ENCODE data around the gene PTPN6.
"Not testable (repeated sequence)": the region's sequence is repeated elsewhere in the genome, so short reads cannot be mapped to it uniquely, and the experiment has no call there.

The PTPN6 gene

DNA sequence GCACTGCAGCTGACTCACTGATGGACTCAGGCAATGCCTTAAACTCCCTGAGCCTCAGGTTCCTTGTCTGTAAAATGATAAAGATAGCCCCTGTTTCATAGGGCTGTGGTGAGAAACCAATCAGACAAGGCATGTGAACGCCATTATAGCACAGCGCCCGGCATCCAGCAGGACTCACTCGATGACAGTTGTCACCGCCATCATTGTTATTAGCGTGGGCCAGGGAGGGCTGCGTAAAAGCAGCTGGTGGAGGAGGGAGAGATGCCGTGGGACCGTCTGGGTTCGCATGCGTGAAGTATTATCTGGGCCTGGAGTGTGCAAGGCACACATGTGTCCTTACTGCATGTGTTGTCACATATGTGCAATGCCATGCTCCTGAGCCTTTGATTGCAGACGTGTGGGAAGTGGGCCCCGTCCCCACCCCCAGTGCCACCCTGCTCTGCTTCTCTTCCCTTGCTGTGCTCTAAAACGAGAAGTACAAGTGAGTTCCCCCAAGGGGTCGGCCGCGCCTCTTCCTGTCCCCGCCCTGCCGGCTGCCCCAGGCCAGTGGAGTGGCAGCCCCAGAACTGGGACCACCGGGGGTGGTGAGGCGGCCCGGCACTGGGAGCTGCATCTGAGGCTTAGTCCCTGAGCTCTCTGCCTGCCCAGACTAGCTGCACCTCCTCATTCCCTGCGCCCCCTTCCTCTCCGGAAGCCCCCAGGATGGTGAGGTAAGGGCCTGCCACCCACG lies at the start of gene PTPN6:
TSS of gene PTPN6 (plus strand) at position 546 of the 730 bp plus-strand sequence. CDS start at position 703, 157 bp downstream.
- peaks cover 49% of the 10 kb centered on the region for H3K36me3 Mint-ChIP-seq (ENCODE audit: low read depth)
- H3K27me3 Mint-ChIP-seq (ENCODE audit: low read depth) = no peaks in the 10 kb centered on the region
- no peak for DNase-seq (ENCODE audit: low spot score)
- peaks cover 67% of the 10 kb centered on the region for H3K4me1 Mint-ChIP-seq (ENCODE audit: low read depth)
- peak within 1 kb of the TSS; percentile 93 for H3K27ac Mint-ChIP-seq
- no peaks in the 10 kb centered on the region for H3K9me3 Mint-ChIP-seq
- peak within 1 kb of the TSS; percentile 98 for H3K4me3 Mint-ChIP-seq

DNA sequence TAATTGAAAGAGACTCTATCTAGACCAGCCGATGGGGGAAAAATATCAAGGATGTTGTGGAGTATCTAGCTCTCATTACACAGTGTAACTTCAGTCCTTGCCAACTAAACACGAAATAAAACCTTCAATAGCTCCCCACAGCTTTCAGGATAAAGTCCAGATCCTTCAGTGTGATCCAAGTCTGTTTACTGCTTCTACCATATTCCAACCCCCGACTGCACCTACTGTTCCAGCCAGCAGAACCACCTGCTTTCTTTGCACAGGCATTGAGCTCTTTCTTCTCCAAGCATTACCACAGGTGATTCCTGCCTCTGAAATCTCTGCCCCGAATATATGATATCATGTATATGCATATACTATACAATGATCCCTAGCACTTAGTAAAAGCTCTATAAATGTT lies 48.7 kb upstream of the PTPN6 start:
- peaks cover 13% of the 10 kb centered on the region for H3K4me1 Mint-ChIP-seq (ENCODE audit: low read depth)
- H3K27me3 Mint-ChIP-seq (ENCODE audit: low read depth) = no peaks in the 10 kb centered on the region
- H3K9me3 Mint-ChIP-seq = no peaks in the 10 kb centered on the region
- H3K36me3 Mint-ChIP-seq (ENCODE audit: low read depth) = no peaks in the 10 kb centered on the region
- DNase-seq (ENCODE audit: low spot score) = no peak
- H3K4me3 Mint-ChIP-seq = no peak overlapping the region
- no peak overlapping the region for H3K27ac Mint-ChIP-seq

DNA sequence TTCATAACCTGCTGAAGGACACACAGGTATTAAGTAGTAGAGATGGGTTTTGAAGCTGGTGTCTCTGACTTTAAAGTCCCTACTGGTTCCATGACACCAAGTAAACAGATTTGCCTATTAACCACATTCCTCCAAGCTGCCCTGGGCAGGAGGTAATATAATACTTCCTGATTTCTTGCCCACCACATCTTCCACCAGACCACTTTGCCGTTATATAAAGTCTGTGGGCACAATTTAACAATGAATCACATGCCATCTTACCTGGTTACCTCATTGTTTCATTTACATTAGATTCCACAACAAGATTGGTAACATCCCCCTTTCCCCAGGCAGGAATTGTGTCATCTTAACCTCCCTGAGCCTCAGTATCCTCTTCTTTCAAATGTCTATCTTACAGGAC lies 47.4 kb upstream of the PTPN6 start:
- H3K4me1 Mint-ChIP-seq (ENCODE audit: low read depth) = peaks cover 13% of the 10 kb centered on the region

GRCh38 chr12:6904280-6905276 lies 46.6 kb upstream of the PTPN6 start, which contains the start of gene LRRC23:
TSS of gene LRRC23 (plus strand) at chr12:6904822. CDS start at chr12:6905634, 812 bp downstream.
- no peaks in the 10 kb centered on the region for H3K9me3 Mint-ChIP-seq
- H3K27me3 Mint-ChIP-seq (ENCODE audit: low read depth) = no peaks in the 10 kb centered on the region
- H3K4me3 Mint-ChIP-seq = no peak within 1 kb of the TSS
- peaks cover 11% of the 10 kb centered on the region for H3K4me1 Mint-ChIP-seq (ENCODE audit: low read depth)
- H3K27ac Mint-ChIP-seq = no peak within 1 kb of the TSS
- DNase-seq (ENCODE audit: low spot score) = peak; percentile 97
- no peaks in the 10 kb centered on the region for H3K36me3 Mint-ChIP-seq (ENCODE audit: low read depth)

More for the DNA sequence above, 47.4 kb upstream of the PTPN6 start:
- Mint-ChIP-seq H3K4me3 (no peak overlapping the region), H3K27me3 (ENCODE audit: low read depth) (no peaks in the 10 kb centered on the region), H3K27ac (no peak overlapping the region), H3K36me3 (ENCODE audit: low read depth) (no peaks in the 10 kb centered on the region), H3K9me3 (no peaks in the 10 kb centered on the region)
- no peak for DNase-seq (ENCODE audit: low spot score)

DNA sequence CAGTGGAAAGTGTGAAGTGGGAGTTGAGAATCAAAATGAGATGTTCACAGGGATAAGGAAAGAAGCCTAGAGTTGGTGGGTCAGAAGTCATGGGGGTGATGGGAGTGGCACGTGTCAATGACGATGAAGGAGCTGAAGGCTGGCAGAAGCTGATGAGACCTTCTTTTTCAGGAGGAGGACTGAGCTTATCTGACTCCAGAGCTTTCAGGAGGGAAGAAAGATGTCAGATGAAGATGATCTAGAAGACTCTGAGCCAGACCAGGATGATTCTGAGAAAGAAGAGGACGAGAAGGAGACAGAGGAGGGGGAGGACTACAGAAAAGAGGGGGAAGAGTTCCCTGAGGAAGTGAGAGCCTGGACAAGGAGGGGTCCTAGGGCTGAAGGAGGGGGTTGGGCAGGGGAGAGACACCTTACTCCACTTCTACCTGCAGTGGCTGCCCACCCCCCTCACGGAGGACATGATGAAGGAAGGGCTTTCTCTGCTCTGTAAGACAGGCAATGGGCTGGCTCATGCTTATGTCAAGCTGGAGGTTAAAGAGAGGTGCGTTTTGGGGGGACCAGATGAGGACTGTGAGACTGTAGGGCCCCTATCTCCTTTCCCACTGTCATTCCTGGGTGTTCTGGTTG lies 45.6 kb upstream of the PTPN6 start:
- Mint-ChIP-seq H3K27me3 (ENCODE audit: low read depth) (no peaks in the 10 kb centered on the region), H3K9me3 (no peaks in the 10 kb centered on the region), H3K36me3 (ENCODE audit: low read depth) (no peaks in the 10 kb centered on the region), H3K4me3 (no peak overlapping the region), H3K4me1 (ENCODE audit: low read depth) (peaks cover 3% of the 10 kb centered on the region), H3K27ac (no peak overlapping the region)
- DNase-seq (ENCODE audit: low spot score) = no peak

- H3K9me3 Mint-ChIP-seq; H3K27ac Mint-ChIP-seq; H3K27me3 Mint-ChIP-seq (ENCODE audit: low read depth); H3K4me3 Mint-ChIP-seq; H3K4me1 Mint-ChIP-seq (ENCODE audit: low read depth); H3K36me3 Mint-ChIP-seq (ENCODE audit: low read depth); DNase-seq (ENCODE audit: low spot score): not testable (repeated sequence)
These were observed 43.0 kb upstream of the PTPN6 start for GRCh38 chr12:6908141-6908540.

DNA sequence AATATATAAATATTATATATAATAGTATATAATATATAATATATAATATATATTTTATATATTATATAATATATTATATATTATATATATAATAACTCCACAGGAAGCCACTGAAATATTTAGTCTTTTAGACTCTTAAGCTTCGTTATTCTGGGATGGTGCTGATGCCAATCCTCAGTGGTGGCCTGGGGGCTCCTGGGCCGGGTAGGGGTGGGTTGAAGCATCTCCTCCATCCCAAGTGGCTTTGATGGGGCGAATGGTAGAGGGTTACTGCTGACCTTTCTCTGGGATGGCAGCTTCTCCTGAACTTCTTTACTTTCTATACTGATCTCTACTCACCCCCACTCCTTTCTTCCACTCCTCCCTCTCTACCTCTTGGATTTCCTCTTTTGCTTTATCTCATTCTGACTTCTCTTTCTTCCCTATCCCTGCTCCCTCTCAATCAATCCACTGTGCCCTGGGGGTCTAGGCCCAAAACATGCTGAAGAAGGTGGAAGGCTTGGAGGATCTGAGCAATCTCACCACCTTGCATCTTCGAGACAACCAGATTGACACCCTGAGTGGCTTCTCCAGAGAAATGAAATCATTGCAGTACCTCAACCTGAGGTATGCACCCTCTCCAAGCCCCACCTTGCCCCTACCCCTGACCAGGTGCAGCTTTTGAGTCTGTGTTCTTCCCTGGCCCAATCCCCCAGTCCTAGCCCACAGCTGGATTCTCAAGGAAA lies 41.6 kb upstream of the PTPN6 start:
- H3K4me3 Mint-ChIP-seq = no peak overlapping the region
- H3K9me3 Mint-ChIP-seq = no peaks in the 10 kb centered on the region
- no peak for DNase-seq (ENCODE audit: low spot score)
- no peaks in the 10 kb centered on the region for H3K36me3 Mint-ChIP-seq (ENCODE audit: low read depth)
- no peak overlapping the region for H3K27ac Mint-ChIP-seq
- H3K4me1 Mint-ChIP-seq (ENCODE audit: low read depth) = peaks cover 7% of the 10 kb centered on the region
- H3K27me3 Mint-ChIP-seq (ENCODE audit: low read depth) = no peaks in the 10 kb centered on the region

DNA sequence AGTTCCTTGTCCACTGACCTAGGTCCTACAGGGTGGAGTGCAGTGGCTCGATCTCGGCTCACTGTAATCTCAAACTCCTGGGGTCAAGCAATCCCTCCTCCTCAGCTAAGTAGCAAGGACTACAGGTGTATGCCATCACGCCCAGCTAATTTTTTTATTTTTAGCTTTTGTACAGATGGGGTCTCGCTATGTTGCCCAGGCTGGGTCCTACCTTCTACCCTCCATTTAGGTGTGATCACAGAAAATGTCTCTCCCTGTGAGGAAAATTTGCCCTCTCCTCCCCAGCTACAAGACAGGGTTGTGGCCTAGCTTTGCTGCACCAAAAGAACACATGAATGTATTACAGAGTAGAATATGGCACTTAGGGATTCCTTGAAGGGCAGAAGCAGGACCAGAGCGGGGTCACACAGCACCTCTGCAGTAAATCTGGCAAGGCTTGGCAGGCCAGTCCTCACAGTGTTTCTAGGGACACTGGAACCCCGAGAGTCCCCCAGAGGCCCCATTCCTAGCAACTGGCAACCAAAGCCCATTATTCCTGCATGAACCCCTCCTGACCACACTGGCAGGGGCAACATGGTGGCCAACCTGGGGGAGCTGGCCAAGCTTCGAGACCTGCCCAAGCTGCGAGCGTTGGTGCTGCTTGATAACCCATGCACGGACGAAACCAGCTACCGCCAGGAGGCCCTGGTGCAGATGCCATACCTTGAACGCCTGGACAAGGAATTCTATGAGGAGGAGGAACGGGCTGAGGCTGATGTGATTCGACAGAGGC lies 38.8 kb upstream of the PTPN6 start:
- Mint-ChIP-seq H3K4me3 (peak overlapping the region; percentile 95), H3K27me3 (ENCODE audit: low read depth) (no peaks in the 10 kb centered on the region), H3K27ac (peak overlapping the region; percentile 81), H3K36me3 (ENCODE audit: low read depth) (peaks cover 17% of the 10 kb centered on the region), H3K4me1 (ENCODE audit: low read depth) (peaks cover 23% of the 10 kb centered on the region), H3K9me3 (no peaks in the 10 kb centered on the region)
- DNase-seq (ENCODE audit: low spot score) = no peak

- H3K27ac Mint-ChIP-seq = peak within 1 kb of the TSS; percentile 88
- peak within 1 kb of the TSS; percentile 95 for H3K4me3 Mint-ChIP-seq
- peak; percentile 85 for DNase-seq (ENCODE audit: low spot score)
- no peaks in the 10 kb centered on the region for H3K9me3 Mint-ChIP-seq
- H3K4me1 Mint-ChIP-seq (ENCODE audit: low read depth) = peaks cover 27% of the 10 kb centered on the region
- H3K36me3 Mint-ChIP-seq (ENCODE audit: low read depth) = peaks cover 27% of the 10 kb centered on the region
- no peaks in the 10 kb centered on the region for H3K27me3 Mint-ChIP-seq (ENCODE audit: low read depth)
These were observed 36.8 kb upstream of the PTPN6 start, which contains the start of gene ENO2 for GRCh38 chr12:6914246-6914946. TSS of gene ENO2 (plus strand) at chr12:6914580. CDS start at chr12:6915833, 1,253 bp downstream.

- H3K27me3 Mint-ChIP-seq (ENCODE audit: low read depth) = no peaks in the 10 kb centered on the region
These were observed 36.0 kb upstream of the PTPN6 start for GRCh38 chr12:6914947-6915788.

DNA sequence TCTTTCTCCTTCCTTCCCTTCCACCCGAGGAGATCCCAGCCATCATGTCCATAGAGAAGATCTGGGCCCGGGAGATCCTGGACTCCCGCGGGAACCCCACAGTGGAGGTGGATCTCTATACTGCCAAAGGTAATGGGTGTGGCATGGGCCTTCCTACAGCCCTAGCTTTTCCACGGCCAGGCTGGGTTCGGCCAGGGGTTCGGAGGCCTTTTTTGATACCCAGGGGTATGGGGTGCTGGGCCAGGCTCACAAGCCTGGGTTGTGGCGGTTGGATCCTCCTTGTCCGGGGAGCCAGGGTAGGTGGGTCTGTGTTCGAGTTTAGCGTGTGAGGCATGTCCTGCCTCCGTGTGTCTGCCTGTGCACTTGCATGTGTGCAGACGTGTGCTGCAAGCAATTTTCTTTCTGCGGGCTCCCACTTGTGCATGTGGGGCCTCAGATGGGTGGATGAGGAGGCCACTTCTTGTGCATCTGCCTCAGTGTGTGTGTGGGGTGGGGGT lies 35.3 kb upstream of the PTPN6 start:
- Mint-ChIP-seq H3K27ac (peak overlapping the region; percentile 75), H3K36me3 (ENCODE audit: low read depth) (peaks cover 34% of the 10 kb centered on the region), H3K4me1 (ENCODE audit: low read depth) (peaks cover 28% of the 10 kb centered on the region), H3K9me3 (no peaks in the 10 kb centered on the region), H3K27me3 (ENCODE audit: low read depth) (no peaks in the 10 kb centered on the region), H3K4me3 (peak overlapping the region; percentile 95)
- no peak for DNase-seq (ENCODE audit: low spot score)

More at GRCh38 chr12:6914947-6915788, 36.0 kb upstream of the PTPN6 start:
- H3K9me3 Mint-ChIP-seq = no peaks in the 10 kb centered on the region
- peaks cover 34% of the 10 kb centered on the region for H3K36me3 Mint-ChIP-seq (ENCODE audit: low read depth)
- H3K4me1 Mint-ChIP-seq (ENCODE audit: low read depth) = peaks cover 28% of the 10 kb centered on the region
- peak overlapping the region; percentile 88 for H3K27ac Mint-ChIP-seq
- no peak for DNase-seq (ENCODE audit: low spot score)
- H3K4me3 Mint-ChIP-seq = peak overlapping the region; percentile 95

Measured in T-helper 2 cell treated with Interferon-gamma antibody and Interleukin-4, amounts not matched to agents 5 μg/mL and 100 μg/mL, for 36 hours (primary cell).